Stimulated activated CD4-positive, alpha-beta T cell treated with anti-CD3 and anti-CD28 coated beads, Interleukin-15, amount 100 ng/mL, for 1 hour (primary cell): ENCODE data around the gene PIMREG.

Source experiments
- DNase-seq, 2 donors: peaks; one replicate each; pipeline ENCODE4 v3.0.0-alpha.2; 2020; ENCODE audit warnings: low read depth in 1 of 2, low spot score in 1 of 2

PIMREG gene, protein sequence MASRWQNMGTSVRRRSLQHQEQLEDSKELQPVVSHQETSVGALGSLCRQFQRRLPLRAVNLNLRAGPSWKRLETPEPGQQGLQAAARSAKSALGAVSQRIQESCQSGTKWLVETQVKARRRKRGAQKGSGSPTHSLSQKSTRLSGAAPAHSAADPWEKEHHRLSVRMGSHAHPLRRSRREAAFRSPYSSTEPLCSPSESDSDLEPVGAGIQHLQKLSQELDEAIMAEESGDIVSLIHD

DNA sequence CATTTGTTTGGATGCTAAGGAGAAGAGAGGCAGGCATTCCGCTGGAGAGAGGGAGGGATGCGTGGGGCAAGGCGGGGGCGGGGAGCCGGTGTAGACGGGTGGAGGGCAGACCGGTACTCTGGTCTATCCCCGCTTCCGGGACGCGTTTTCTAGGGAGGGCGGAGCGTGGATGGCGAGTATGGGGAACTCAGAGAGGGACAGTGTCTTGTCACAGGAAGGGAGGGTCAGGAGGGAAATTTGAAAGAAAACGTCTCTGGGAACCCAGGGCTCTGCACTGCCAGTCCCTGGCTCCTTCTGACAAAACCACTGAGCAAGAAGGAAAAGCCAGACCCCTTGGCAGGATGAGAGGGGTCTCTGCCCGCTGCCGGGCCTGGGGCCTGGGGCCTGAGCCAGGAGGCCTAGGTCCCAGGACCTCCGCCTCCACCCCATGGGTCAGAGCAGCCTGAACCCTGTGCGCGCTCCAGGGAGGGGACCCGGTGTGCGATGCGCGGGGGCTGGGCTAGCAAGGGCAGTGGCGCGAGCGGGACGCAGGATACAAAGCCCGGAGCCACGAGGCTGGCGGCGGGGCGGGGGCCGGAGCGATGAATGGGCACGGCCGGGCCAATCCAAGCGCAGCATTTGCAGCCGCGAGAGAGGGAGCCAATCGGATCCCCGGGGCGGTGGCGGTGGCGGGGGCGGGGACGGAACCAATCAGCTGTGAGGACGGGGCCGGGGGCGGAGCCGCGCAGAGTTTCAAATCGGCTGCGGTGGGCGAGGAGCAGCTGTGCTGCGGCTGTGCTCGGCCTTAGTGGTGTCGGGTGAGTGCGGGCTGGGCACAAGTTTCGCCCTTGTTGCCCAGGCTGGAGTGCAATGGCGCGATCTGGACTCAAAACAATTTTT lies at the start of gene PIMREG:
Gene PIMREG, plus strand, starts transcription at position 764 of the 879 bp plus-strand sequence. CDS start 656 bp downstream, outside the sequence.
- peak; percentile 83 to 91 for DNase-seq

DNA sequence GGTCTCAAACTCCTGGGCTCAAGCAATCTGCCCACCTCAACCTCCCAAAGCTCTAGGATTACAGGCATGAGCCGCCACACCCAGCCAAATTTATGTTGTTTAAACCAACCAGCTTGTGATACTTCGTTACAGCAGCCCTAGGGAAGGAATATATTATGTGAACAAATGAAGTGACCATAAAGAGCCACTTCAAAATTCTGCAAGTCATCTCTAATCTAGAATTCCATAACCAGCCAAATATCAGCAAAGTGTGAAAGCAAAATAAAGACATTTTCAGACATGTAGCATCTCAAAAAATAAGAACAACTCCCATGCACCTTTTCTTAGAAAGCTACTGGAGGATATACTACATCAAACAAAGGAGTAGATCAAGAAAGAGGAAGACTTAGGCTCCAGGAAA lies 45.3 kb upstream of the PIMREG start:
- no peak for DNase-seq

DNA sequence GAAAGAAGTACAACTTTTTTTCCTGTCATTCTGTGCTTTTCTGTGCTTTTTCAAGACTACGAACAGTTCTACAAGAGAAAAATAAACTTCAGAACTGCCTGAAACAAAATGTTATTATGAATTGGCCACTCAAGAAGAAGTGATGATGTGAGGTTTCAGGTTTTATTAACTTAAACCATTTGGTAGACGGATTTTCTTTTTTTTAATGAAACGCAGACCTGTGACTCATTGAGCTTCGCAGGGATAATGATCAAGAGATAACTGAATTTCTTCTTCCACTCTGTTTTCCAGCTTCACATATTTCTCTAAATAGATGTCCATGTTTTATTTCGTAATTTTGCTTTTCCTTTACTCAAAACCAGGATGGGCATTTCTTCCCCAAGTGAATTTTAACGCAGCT lies 42.0 kb upstream of the PIMREG start:
- no peak for DNase-seq

DNA sequence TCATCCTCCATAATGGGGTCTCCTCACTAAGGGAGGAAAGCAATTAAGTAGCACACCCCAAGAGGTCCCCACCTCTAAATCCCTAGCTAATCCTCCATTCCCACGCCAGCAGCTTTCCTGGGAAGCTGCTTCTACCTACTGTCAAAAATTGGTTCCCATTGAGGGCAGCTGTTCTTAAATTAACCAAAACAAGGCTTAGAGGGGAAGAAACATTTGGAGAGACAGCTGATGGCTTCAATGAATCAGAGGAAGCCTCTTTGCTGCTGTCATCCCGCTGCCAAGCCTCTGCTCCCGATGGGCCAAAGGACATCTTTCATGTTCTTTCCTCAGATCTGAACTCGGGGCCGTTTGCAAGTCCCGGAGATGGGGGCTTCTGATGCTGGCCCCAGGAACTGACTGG lies 36.0 kb upstream of the PIMREG start:
- no peak for DNase-seq

DNA sequence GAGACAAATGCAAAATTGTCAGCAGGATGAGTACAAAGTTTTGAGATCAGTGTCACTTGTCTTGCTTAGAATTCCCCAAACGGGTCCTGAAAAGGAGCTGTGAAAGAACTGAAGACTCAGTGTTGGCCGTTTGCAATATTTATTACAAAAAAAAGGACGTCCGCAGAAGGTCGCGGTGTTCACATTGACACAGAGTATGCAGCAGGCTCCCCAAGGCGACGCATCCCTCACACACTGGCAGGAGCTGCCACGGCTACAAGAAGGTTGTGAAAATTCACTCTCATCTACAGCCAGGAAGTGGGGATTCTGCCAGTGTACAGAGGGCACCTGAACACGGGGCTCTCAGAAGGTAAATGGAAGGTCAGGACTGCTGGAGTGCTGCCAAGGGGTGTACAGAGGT lies 35.5 kb upstream of the PIMREG start:
- no peak for DNase-seq

DNA sequence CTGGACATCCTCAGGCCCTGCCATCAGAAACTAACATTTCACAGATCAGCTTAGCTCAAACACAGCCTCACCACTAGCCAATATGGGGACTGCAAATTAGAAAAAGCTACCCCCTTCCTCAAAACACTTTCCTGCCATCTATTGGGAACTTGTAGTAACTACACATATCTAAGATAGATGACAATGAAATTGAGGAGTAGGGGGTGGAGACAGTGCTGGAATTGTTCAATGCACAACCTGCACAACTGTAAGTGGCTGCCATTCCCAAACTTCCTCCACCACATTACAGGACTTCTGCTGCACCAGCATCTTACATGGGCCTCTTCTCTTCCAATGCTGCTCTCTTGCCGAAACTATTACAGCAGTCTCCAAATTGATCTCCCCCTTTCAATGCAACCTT lies 31.2 kb upstream of the PIMREG start:
- no peak for DNase-seq

DNA sequence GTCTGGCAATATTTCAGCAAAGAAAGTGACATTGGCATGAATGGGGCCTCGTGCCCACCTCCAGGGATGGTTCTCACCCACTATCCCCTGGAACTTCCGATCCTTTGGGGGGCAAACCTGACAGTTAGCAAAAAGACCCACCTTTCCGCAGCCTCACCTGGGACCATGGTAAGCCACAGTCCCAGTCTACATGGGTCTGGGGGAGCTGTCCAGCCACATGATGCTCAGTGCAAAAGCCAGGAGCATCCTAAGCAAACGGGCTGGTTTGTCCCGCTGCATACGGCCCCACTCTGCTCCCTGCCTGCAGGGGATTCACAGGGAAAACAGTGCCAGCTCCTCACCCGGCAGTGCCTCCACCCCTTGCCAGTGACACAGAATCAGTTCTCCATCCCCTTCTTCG lies 28.6 kb upstream of the PIMREG start:
- no peak for DNase-seq

GRCh38 chr17:6420173-6420641 lies 24.0 kb upstream of the PIMREG start:
- no peak for DNase-seq

- DNase-seq = peak; percentile 38 to 60
Observed at GRCh38 chr17:6421700-6422604, 22.3 kb upstream of the PIMREG start.

- DNase-seq = no peak
Observed at GRCh38 chr17:6422654-6423241, 21.5 kb upstream of the PIMREG start.

DNA sequence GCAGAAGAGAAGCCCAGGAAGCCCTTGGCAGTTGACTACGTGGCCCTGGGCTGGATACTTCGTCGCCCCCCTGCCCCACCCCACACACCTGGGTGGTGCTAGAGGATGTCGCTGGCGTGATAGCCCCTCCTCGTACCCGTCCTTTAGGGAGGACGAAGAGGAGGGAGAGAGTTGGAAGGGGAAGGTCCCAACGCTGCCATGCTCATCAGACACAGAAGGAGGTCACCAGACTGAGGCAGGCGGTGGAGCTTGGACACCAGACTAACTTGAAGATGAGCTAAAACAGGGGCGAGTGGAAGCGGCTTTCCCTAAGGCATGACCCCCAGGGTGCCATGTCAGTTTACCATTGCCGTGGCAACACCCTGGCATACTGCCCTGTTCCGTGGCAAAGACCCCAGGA lies 20.3 kb upstream of the PIMREG start:
- DNase-seq = no peak

DNA sequence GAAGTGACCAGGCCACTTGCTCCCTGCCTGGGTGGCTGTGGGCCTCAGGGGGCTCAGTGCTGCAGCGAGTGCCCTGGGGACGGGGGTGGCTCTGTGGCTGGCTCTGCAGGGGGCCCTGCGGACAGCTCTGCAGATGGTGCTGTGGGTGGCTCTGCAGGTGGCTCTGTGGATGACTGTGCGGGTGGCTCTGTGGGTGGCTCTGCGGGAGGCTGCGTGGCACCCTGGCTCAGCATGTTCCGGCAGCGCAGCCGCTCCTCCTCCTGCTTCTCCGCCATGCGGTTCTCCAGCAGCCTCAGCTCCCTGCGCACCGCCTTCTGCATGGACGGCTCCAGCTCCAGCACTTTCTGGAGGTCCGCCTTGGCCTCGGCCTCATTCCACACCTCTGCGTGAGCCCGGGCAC lies 18.8 kb upstream of the PIMREG start:
- DNase-seq = no peak

- DNase-seq = no peak
Observed at GRCh38 chr17:6426356-6427101, 17.7 kb upstream of the PIMREG start.

DNA sequence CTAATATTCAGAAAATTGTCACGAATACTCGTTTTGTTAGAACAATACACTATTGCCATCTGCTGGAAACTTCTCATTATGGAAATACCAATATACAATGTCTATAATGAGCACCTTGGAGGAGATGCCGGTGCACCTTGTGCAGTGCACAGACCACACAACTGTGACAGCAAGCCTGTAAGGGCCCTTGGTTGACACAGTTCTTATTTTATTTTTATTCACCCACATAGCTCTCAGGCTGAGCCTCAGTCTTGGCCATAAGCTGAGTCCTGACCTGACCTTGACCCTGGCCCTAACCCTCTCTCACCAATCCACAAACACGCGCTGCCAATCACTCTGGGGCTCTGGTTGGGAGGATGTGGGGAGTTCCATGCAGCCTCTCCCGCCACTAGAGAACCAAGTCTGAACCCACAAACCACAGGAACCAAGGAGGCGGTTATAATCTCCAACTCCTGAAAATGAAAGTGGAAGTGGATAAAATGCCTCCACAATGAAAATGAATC lies 16.9 kb upstream of the PIMREG start:
- no peak for DNase-seq

GRCh38 chr17:6428207-6428965 lies 15.9 kb upstream of the PIMREG start:
- DNase-seq = no peak

DNA sequence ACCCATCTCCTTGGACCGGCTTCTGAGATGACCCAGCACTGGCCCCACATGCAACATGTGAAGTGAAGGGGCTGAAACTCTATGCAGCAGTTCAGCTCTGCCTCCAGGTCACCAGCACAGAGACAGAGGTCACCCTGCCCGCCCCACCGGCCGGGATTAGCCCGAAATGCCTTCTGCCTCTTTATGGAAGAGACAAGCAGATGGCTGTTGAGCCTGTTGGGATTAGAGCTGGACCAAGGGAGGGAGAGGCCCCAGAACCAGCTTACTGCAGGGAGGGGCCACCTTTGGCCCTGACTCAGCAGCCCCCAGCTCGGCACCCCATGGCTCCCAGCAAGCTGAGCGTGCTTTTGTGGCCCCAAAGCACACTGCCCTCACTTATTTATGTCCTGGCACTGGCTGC lies 15.0 kb upstream of the PIMREG start:
- no peak for DNase-seq

GRCh38 chr17:6430769-6431168 lies 13.5 kb upstream of the PIMREG start:
- no peak for DNase-seq

DNA sequence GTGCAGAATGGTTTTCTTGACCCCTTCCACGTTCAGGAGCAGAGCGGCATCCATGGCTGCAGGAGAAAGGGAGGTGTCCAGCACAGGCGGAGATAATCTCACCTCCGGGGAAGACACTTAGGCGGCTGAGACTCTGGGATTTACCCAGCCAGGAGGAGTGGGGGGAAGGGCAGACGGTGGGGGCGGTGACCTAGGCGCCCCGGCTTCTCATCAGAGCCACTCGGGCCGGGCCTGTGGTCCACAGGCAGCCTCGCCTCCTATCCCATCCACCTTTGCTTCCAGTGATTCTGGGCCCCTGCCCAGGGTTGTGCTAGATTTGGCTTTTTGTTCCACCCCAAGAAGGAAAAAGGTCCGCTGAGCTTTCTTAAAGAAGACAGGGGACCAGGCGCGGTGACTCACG lies 9.2 kb upstream of the PIMREG start, which contains the start of gene AIPL1:
Gene AIPL1, minus strand, starts transcription at position 71 of the 400 bp plus-strand sequence. Its CDS starts 17 bp downstream, at position 54.
- no peak for DNase-seq

GRCh38 chr17:6435968-6436367 lies 8.3 kb upstream of the PIMREG start:
- peak; percentile 21 to 51 for DNase-seq
